TTC549 (cell line): ENCODE results near the gene CALD1.

Experiments used
- FAIRE-seq: peaks from 2 replicates; lab custom pipeline; 2012; peaks lifted over from hg19 to GRCh38; lab: Jason Lieb, UNC

The CALD1 gene

GRCh38 chr7:134896073-134896472, 116.6 kb downstream of the CALD1 start:
- FAIRE-seq, result no peak

DNA sequence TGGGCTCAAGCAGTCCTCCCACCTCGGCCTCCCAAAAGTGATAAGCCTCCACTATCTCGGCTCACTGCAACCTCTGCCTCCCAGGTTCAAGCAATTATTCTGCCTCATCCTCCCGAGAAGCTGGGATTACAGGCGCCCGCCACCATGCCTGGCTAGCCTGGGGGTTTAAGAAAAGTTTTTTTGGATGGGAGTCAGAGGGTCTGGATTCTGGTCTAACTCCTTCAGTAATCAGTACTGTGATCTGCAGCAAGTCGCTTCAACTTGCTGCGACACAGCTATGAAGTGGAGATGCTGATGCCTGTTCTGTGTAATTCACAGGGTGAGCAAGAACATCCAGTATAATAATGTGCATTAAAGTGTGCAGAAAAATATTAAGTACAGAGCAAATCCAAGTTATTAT, 118.5 kb downstream of the CALD1 start:
- FAIRE-seq, result no peak

DNA sequence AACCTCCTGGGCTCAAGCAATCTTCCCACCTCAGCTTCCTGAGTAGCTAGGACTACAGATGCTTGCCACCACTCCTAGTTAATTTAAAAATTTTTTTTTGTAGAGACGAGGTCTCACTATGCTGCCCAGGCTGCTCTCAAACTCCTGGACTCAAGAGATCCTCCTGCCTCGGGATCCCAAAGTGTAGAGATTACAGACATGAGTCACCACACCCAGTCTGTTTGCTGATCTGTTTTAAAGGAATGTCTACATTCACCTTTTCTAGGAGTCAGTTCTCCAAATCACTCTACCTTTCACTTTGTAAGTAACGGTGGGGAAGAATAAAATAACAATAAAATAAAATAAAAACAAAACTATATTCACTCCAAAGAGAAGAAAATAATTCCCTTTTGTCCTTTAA, 120.3 kb downstream of the CALD1 start:
- no peak for FAIRE-seq

DNA sequence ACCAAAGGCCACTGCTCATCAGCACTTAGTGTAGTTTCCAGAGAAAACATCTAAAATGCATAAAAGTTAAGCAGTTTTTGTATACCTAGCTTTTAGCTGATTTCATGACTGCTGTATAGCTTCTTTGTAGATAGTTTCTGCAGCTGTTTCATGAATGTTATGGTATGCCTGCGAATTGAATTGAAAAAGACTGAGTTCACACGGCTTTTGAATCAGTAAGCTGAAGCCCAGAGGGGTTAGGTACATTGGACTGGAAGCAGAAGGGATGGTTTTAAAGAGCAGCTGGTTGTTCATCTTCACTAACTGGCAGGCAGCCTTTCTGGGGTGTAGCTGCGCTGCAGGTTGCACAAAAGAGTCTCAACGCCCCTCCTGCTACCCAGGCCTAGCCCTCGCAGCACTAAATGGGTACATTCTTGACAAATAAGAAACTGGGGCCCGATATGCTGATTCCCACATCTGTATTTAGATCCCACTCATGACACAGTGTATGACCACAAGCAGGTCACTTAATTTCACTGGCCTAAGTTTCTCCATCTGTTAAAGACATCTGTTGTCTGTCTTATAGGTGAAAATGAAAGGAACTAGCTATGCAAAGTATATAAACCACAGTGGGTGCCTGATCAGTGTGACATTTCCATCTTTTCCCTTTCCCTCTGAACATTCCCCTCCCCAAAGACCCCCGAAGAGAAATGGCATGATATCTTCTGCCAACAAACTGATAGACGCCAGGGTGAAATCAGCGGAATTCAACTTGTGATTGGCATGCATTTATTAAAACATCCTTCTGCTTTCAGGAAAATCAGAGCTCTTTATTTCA, 120.9 kb downstream of the CALD1 start:
- FAIRE-seq, result no peak

GRCh38 chr7:134901389-134902020, 122.1 kb downstream of the CALD1 start:
- no peak for FAIRE-seq

DNA sequence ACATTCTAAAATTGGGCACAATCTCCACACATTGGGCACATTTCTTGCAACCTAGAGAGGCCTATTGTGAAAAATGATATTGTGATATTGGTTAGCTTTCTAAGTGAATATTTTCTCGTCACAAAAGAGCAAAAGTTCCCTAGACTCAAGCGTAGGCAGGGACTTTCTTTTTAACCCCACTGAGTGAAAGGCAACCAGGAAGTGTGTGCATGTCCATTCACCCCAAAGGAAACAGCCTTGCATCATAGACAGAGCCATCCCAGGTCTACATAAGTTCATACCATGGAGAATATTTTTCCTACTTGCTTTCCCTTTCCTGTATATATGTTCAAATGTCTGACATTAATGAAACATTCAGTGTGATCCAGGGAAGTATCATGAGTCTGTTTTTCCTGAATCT, 122.6 kb downstream of the CALD1 start:
- no peak for FAIRE-seq

DNA sequence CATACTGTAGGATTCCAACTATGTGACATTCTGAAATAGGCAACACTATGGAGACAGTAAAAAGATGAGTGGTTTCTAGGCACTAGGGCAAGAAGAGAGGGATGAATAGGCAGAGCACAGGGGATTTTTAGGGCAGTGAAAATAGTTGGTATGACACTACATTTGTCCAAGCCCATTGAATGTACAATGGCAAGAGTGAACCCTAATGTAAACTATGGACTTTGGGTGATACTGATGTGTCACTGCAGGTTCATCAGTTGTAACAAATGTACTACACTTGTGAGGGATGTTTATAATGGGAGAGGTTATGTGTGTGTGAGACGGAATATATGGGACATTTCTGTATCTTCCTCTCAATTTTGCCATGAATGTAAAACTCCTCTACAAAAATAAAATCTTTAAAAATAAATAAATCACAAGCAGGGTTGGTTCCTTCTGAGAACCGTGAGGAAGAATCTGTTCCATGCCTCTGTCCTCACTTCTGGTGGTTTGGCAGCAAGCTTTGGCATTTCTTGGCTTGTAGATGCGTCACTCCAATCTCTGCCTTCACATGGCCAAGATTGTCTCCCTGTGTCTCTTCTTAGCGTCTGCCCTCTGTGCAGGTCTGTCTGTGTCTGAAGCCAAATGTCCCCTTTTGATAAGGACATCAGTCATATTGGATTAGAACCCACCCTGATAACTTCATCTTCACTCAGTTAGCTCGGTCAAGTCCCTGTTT, 123.8 kb downstream of the CALD1 start:
- FAIRE-seq, result no peak

GRCh38 chr7:134905375-134905774, 125.9 kb downstream of the CALD1 start:
- no peak for FAIRE-seq

- no peak for FAIRE-seq
Observed at GRCh38 chr7:134907000-134907399, 127.6 kb downstream of the CALD1 start.

- FAIRE-seq, result no peak
Observed at GRCh38 chr7:134907639-134908038, 128.2 kb downstream of the CALD1 start.

- FAIRE-seq, result no peak
Observed at GRCh38 chr7:134908289-134908688, 128.9 kb downstream of the CALD1 start.

GRCh38 chr7:134910214-134910890, 130.9 kb downstream of the CALD1 start:
- no peak for FAIRE-seq

GRCh38 chr7:134910968-134911367, 131.5 kb downstream of the CALD1 start:
- FAIRE-seq, result no peak

DNA sequence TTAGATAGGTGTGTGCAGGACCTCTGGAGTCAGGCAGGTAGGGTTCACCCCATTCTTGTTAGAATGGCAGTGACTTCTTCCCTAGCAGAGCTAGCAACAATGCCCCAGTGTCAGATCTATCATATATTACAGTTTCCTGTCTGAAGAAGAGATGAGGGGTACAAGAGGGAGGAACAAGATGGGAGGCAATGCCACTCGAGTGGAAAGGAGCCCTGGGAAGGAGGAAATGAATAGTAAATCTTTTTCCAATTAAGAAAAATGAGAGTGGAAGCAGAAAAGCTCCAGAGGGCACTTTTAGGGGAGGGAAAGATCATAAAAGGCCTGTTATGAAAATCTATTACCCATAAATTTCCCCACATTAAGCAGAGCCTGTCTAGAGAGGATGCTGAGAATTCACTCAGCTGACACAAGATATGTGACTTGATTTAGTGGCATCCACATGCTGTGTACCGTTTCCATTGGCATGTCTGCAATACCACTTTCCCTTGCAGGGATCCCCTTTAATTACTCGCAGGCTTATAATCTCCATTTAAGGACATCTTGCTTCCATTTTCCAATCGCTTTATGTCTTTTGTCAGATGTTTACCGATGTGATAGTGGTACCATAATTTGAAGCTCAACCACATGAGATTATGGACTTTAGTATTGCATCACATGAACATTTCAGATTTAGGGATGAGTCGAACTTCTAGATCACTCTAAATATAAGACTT, 136.9 kb downstream of the CALD1 start:
- no peak for FAIRE-seq

GRCh38 chr7:134919240-134919641, 139.8 kb downstream of the CALD1 start:
- no peak for FAIRE-seq

DNA sequence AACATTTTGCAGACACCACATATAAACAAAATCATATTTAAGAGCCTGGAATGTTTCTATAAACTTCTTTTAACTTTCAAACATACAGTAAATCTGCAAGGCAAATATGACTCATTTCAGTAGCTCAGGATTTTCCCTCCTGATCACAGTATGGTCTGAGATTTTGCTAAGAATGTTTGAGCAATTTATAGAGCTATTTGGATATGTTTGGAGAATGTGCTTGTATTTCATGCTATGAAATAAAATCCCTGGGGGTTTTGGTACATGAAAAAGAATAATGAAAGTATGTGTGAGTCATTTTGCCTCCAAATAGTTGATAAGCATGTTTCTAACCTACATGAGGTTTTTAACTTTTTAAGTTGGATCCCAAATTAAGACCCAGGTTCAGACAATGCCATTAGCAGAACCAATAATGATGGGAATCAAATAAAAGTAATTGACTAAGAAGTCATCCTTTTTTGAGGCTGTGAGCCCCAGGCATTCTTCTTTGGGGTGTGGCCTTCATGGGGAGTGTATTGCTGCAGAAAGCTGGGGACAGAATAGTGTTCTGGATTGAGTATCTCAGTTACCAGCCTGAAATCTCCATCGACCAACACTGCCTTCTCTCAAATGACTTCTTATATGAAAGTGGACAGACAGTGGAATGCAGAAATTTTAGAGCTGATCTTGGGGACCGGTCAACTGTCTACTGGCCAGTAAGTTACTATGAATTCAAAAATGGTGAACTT, 140.8 kb downstream of the CALD1 start:
- no peak for FAIRE-seq

DNA sequence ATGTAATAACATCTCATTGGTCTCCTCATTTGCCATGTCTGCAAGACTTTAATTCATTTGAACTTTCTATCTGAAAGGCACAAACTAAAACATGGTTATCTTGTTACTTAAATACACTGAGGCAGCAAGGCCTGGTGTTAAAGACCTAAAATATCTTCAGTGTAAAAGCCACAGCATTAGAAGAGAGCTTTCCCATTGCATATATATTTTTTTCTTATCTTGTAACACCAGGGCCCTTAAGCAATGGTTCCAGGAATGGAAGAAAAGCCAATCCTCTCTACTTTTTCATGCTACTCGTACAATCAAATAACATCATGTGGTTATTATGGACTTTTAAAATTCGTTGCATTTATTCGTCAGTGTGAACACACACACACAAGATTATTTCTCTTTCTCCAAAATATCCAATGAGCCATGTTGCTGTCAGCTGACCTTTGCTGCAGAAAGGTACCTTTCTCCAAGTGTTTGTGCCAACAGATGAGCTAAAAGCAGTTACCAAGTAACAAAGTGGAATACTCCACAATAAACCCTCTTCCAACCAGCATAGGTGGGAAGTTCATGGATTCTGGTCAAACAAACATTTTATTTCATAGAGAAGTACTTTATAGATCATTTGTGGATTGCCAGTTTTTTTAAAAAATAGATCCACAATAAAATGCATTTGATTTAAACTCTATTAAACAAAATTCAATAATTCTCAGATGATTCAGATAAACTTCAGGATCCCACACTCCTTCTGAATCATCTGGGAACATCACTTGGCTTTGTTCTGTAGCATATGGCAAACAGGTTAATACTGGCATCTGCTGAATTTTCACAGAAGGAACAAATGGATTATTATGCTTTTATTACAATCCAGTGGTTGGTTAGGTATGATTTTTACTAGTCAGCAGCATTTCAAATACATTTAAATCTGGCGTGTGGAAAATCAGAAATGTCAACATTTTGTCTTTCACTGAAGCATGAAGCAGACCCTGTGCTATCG, 143.6 kb downstream of the CALD1 start:
- FAIRE-seq, result no peak

- FAIRE-seq, result no peak
Observed at GRCh38 chr7:134925766-134926165, 146.3 kb downstream of the CALD1 start.

DNA sequence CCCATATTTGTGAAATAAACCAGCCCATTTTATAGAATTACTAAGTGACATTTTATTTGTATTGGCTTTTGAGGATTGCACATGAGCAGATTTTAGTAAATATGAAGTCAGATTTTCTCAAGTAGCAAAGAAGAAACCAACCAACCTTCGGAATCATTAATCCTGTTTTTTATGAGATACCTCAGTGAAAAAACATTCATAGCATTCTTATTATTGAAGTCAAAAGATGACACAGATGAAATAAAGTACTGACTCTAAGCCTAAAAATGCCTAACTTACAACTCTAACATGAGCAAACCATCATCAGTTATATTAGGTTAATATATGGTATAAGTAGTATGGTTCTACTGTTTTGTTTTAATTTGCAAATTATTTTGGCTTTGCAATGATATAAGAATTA, 147.0 kb downstream of the CALD1 start:
- FAIRE-seq, result no peak

DNA sequence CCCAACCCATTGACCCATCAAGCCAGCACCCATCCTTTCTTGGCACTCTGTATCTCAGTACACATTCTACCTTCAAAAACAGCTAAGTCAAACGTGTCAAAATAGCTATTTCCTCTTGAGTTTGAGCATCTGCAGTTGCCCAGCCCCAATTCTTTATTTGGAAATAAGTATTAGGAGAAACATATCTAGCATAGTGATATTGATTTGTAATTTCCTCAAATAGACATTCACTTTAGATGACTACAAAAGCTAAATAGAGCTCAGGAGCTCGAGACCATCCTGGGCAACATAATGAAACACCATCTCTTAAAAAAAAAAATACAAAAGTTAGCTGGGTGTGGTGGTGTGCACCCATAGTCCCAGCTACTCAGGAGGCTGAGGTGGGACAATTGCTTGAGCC, 147.6 kb downstream of the CALD1 start:
- no peak for FAIRE-seq
